ENCODE data around the gene ZNF185. TPM values are rescaled to one million over a fixed set of nuclear protein-coding genes. Genes with fewer than 3 reads are reported as not detected.

ZNF185 gene
- total and polyA plus RNA-seq, 9 of the 15 experiments (the other 6 are each of a cell fraction or from before 2014, with no cell fraction given), result 0.08 to 1.1 (median 0.22) TPM

- Histone ChIP-seq H3K4me1 (replicated peaks in 1 of 2; ENCODE audit: control insufficient read depth in 2 of 2, insufficient read depth in 2 of 2, low read length in 2 of 2) (no peaks in the 10 kb centered on the region; a peak in 3 of 5 replicates), H3K9me3 (replicated peaks; ENCODE audit: control insufficient read depth, insufficient read depth, low read depth, low read length) (no peaks in the 10 kb centered on the region), H3K79me2 (ENCODE audit: control insufficient read depth, insufficient read depth, low read length) (no peaks in the 10 kb centered on the region), H3K4me3 (no peak overlapping the region), H3K27ac (ENCODE audit: extremely low read depth, low read depth, low read length) (no peak overlapping the region), H2AFZ (ENCODE audit: low read depth, low read length) (no peak overlapping the region), H3K9me1 (ENCODE audit: control insufficient read depth, insufficient read depth, low read length) (no peaks in the 10 kb centered on the region), H3K4me2 (ENCODE audit: insufficient read depth, low read length) (no peak overlapping the region), H4K20me1 (replicated peaks; ENCODE audit: control insufficient read depth, insufficient read depth, low read length) (0 out of 2 replicates have a peak, but pooled peaks cover 3% of the 10 kb centered on the region), H3K36me3 (ENCODE audit: control insufficient read depth, insufficient read depth, low read length) (no peaks in the 10 kb centered on the region), H3K9ac (ENCODE audit: insufficient read depth in 1 of 2, low read depth in 2 of 2, low read length in 2 of 2) (no peak overlapping the region), H3K27me3 (ENCODE audit: control insufficient read depth in 2 of 2, insufficient read depth in 2 of 2, low read length in 2 of 2) (peaks cover 0 to 42% of the 10 kb centered on the region in 2 experiments; a peak in 3 of 5 replicates)
- FAIRE-seq (no peak), DNase-seq (ENCODE audit: extremely low read depth in 1 of 4, low spot score in 3 of 4) (no peak), ATAC-seq (no peak; the same call in 1 of the 3 replicates)
- WGBS (ENCODE audit: insufficient coverage, low coverage, missing lambda C conversion rate), result 7% methylated on average over 11 of the region's 11 CpGs
- intact Hi-C loops (cut with micrococcal nuclease) (no loop called here), in situ Hi-C loops (cut with MboI) (no loop called here)
- no TSS peak for BruUV-seq (replicated peaks)
- CTCF ChIA-PET (ENCODE audit: low intra/inter-chr PET ratio), result interaction anchor here (1.3 kb wide), 1 partner anchor 22 kb away, joined by 3 read pairs; no protein-coding TSS in a partner anchor
- POLR2A ChIA-PET, result no interaction called here
- TF ChIP-seq ATF7 (IDR thresholded peaks at IDR 0.05) (peak; percentile 37; the same call in 1 of the 2 replicates), ZFP30 (CRISPR knock-in tag; IDR thresholded peaks at IDR 0.05; ENCODE audit: borderline replicate concordance) (no peak), MEF2A (IDR thresholded peaks at IDR 0.05; ENCODE audit: control insufficient read depth, low read depth, low read length) (no peak), KLF6 (CRISPR knock-in tag; IDR thresholded peaks at IDR 0.05; ENCODE audit: borderline replicate concordance) (no peak), PCBP1 (IDR thresholded peaks at IDR 0.05; ENCODE audit: low read depth, low read length, poor library complexity, severe bottlenecking) (no peak), ZFP1 (CRISPR knock-in tag; IDR thresholded peaks at IDR 0.05) (no peak), HDGF (IDR thresholded peaks at IDR 0.05) (no peak), ZNF431 (CRISPR knock-in tag; IDR thresholded peaks at IDR 0.05) (no peak), SRSF7 (optimal IDR thresholded peaks at IDR 0.05; ENCODE audit: low read depth, low read length) (no peak)
- TF ChIP-seq, protein P1, sequence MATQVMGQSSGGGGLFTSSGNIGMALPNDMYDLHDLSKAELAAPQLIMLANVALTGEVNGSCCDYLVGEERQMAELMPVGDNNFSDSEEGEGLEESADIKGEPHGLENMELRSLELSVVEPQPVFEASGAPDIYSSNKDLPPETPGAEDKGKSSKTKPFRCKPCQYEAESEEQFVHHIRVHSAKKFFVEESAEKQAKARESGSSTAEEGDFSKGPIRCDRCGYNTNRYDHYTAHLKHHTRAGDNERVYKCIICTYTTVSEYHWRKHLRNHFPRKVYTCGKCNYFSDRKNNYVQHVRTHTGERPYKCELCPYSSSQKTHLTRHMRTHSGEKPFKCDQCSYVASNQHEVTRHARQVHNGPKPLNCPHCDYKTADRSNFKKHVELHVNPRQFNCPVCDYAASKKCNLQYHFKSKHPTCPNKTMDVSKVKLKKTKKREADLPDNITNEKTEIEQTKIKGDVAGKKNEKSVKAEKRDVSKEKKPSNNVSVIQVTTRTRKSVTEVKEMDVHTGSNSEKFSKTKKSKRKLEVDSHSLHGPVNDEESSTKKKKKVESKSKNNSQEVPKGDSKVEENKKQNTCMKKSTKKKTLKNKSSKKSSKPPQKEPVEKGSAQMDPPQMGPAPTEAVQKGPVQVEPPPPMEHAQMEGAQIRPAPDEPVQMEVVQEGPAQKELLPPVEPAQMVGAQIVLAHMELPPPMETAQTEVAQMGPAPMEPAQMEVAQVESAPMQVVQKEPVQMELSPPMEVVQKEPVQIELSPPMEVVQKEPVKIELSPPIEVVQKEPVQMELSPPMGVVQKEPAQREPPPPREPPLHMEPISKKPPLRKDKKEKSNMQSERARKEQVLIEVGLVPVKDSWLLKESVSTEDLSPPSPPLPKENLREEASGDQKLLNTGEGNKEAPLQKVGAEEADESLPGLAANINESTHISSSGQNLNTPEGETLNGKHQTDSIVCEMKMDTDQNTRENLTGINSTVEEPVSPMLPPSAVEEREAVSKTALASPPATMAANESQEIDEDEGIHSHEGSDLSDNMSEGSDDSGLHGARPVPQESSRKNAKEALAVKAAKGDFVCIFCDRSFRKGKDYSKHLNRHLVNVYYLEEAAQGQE (IDR thresholded peaks at IDR 0.05; ENCODE audit: borderline replicate concordance), result no peak
- TF ChIP-seq, protein P1 (CRISPR knock-in tag; IDR thresholded peaks at IDR 0.05; ENCODE audit: low read depth), result no peak
These were observed 29.1 kb downstream of the ZNF185 start for GRCh38 chrX:152926923-152927322.
